Measurements from ENCODE around the gene ANKS1A.

Gene ANKS1A

DNA sequence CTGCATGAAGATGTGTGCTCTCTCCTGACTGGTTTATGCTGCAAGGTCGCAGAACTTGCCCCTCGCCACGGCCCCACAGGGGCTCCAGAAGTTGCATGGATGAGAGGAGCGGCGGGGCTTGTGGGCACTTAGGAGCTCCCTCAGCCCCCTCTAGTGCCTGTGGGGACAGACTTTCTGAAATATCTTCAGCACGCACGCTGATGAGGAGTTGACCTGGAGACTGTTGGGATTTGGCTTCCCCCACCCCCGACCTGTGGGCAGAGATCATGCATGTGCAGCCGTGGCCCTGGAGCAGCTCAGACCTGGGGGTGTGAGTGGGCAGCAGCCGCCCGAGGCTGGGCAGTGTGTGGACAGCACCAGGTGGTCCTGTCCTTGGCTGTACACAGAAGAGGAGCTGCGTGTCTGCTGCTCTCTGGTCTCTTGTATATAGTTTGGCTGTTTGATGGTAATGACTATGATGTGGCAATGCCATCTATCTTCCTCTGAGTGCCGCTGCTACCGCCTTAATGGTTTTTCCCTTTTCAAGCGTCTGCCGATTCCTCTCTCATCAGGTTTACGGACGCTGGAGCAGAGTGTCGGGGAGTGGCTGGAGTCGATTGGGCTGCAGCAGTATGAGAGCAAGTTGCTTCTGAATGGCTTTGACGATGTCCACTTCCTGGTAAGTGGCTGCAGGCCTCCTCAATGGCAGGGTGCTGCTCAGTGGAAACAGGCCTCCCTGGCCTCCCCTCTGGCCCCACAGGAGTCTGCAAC, 170.7 kb downstream of the ANKS1A start:
- TF ChIP-seq, protein P1, sequence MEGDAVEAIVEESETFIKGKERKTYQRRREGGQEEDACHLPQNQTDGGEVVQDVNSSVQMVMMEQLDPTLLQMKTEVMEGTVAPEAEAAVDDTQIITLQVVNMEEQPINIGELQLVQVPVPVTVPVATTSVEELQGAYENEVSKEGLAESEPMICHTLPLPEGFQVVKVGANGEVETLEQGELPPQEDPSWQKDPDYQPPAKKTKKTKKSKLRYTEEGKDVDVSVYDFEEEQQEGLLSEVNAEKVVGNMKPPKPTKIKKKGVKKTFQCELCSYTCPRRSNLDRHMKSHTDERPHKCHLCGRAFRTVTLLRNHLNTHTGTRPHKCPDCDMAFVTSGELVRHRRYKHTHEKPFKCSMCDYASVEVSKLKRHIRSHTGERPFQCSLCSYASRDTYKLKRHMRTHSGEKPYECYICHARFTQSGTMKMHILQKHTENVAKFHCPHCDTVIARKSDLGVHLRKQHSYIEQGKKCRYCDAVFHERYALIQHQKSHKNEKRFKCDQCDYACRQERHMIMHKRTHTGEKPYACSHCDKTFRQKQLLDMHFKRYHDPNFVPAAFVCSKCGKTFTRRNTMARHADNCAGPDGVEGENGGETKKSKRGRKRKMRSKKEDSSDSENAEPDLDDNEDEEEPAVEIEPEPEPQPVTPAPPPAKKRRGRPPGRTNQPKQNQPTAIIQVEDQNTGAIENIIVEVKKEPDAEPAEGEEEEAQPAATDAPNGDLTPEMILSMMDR (IDR thresholded peaks at IDR 0.05; ENCODE audit: insufficient read depth, low read depth, low read length, missing control alignments), result no peak
- no peak for DNase-seq (ENCODE audit: low read depth)
- no peak overlapping the region for H3K4me3 ChIP-seq (ENCODE audit: low read length)

DNA sequence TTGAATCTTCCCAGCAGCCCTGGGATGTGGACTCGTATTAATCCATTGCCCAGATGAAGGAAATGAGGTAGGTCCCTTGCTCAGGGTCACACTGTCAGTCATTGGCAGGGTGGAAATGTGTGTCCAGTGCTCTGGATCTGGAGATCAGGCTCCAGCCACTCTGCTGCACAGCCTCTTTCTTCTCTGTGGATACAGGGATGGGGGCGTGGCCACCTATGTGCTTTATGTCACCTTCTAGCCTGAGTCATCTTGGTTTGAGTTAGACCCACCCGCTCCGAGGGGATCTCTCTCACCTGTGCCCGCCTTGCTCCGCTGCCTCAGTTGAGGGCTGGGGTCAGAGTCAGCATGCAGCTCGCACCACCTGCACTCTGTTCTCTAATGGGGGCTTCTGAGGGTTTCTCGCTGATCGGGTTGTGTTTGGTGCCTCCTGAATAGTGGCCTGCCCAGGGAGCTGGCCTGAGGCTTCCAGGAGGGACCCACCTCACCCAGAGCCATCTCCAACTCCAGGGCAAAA, 172.1 kb downstream of the ANKS1A start:
- no peak for DNase-seq (ENCODE audit: low read depth)
- H3K4me3 ChIP-seq (ENCODE audit: low read length), result no peak overlapping the region
- TF ChIP-seq, protein P1 (IDR thresholded peaks at IDR 0.05; ENCODE audit: insufficient read depth, low read depth, low read length, missing control alignments), result no peak

- no peak overlapping the region for H3K4me3 ChIP-seq (ENCODE audit: low read length)
- TF ChIP-seq, protein P1 (IDR thresholded peaks at IDR 0.05; ENCODE audit: insufficient read depth, low read depth, low read length, missing control alignments), result no peak
- DNase-seq (ENCODE audit: low read depth), result no peak
Observed at GRCh38 chr6:35061651-35062410, 172.8 kb downstream of the ANKS1A start.

DNA sequence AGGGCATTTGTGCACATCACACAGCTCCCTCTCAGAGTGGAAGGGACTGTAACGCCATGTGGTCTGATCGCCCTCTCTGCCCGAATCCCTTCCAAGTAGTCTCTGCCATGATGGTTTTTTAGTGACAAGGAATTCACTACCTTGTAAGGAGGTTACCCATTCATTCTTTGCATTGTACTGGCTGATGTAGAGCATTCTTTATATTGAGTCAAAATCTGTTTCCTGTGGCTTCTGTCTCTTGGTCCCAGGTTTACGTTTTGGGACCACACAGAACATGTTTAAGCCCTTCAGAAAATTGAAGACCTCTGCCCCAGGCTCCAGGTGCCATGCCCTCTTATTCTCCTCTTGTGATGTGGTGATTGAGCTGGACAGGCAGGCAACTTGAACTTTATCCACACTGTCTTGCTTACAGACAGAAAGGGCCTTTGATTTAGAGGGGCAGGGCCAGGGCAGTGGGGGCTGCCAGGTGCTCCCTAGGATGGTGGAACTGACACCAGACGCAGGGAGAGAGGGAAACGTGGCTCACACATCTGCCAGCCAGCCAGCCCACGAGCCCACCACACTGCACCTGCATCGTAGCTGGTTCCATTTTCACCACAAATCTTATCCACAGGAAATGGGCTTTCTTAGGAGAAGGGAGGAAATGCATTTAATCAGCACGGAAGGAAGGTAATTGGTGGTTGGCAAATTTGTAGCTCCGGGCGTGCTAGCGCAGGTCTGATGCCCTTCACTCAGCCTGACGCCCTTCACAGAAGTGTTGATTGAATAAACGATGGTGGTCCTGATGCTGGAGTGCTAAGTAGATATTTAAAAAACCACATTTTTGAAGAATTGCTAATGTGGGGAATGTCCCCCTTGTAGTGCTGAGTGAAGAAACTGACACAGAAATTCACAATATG, 173.9 kb downstream of the ANKS1A start:
- TF ChIP-seq, protein P1 (IDR thresholded peaks at IDR 0.05; ENCODE audit: insufficient read depth, low read depth, low read length, missing control alignments), result no peak
- DNase-seq (ENCODE audit: low read depth), result no peak
- H3K4me3 ChIP-seq (ENCODE audit: low read length), result no peak overlapping the region

- TF ChIP-seq, protein P1 (IDR thresholded peaks at IDR 0.05; ENCODE audit: insufficient read depth, low read depth, low read length, missing control alignments), result no peak
- no peak for DNase-seq (ENCODE audit: low read depth)
- no peak overlapping the region for H3K4me3 ChIP-seq (ENCODE audit: low read length)
Observed at GRCh38 chr6:35063701-35064280, 174.7 kb downstream of the ANKS1A start.

DNA sequence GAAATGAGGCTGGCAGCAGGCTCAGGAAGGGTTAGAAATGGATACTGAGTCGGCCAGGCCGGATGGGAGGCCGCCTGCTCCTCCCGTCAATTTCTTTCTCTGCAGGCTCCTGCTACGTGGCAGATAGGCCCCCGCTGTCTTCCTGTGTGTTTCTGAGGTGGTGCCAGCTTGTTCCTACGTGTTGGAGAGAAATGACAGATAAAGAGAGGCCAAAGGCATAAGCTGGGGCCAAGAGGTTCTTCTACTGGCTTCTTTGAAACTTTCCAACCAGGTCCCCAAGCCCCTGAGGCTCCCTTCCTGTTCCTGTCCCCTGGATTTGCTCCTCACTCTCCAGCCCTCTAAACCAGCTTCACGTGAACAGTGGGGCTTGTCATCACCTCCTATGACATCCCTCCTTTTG, 175.2 kb downstream of the ANKS1A start:
- TF ChIP-seq, protein P1 (IDR thresholded peaks at IDR 0.05; ENCODE audit: insufficient read depth, low read depth, low read length, missing control alignments), result no peak
- H3K4me3 ChIP-seq (ENCODE audit: low read length), result no peak overlapping the region
- no peak for DNase-seq (ENCODE audit: low read depth)
